Right atrium auricular region (tissue), 2 donors: ENCODE data around the gene MAN1B1. TPM values are rescaled to one million over a fixed set of nuclear protein-coding genes. Genes with fewer than 3 reads are reported as not detected.

Experiments
- DNase-seq: peaks from one replicate; pipeline ENCODE4 v3.0.0-alpha.2; 2019; ENCODE audit warnings: low spot score
- H3K27ac ChIP-seq, 2 donors: fragments of 200-600 bp; sonication (generic); 1 replicate in 1 of 2; 2 replicates in 1 of 2; pipeline ENCODE4 v1.5.1; 2016 to 2019
- H3K27me3 ChIP-seq, 2 donors: fragments of 200-600 bp; sonication (generic); one replicate each; pipeline versions ENCODE4 v1.5.1 to v1.6.0; 2017 to 2019
- H3K36me3 ChIP-seq: fragments of 200-600 bp; sonication (generic); one replicate; pipeline ENCODE4 v1.5.1; 2016
- H3K4me1 ChIP-seq, 2 donors: fragments of 200-600 bp; sonication (generic); one replicate each; pipeline versions ENCODE4 v1.5.1 to v1.6.0; 2017 to 2019
- H3K4me3 ChIP-seq, 2 donors: fragments of 200-600 bp; sonication (generic); 1 replicate in 1 of 2; 2 replicates in 1 of 2; pipeline ENCODE4 v1.5.1; 2017 to 2019; ENCODE audit warnings: mild to moderate bottlenecking in 1 of 2, moderate library complexity in 1 of 2
- H3K9me3 ChIP-seq, 2 donors: fragments of 200-600 bp; sonication (generic); one replicate each; pipeline ENCODE4 v1.5.1; 2019
- CTCF ChIP-seq, 2 donors: fragments of 200-600 bp; sonication (generic); IDR thresholded peaks; one replicate each; pipeline ENCODE4 v1.5.1; 2019; ENCODE audit warnings: antibody characterized with exemption in 2 of 2
- total RNA-seq, 2 donors: library from RNA; depleted of rRNA; stranded (reverse); fragments of >200 nt; gene quantifications; one replicate each; pipeline ENCODE4 v1.1.0, GENCODE V29; 2016

MAN1B1 gene
- total RNA-seq, 2 donors from 2014 or later = 20.9 to 26.8 TPM

GRCh38 chr9:137147793-137148160 lies 61.0 kb downstream of the MAN1B1 start:
- H3K9me3 ChIP-seq = no peaks in the 10 kb centered on the region
- H3K4me1 ChIP-seq = no peaks in the 10 kb centered on the region
- no peak for DNase-seq
- TF ChIP-seq CTCF (IDR thresholded peaks at IDR 0.05) = no peak
- peaks cover 0 to 4% of the 10 kb centered on the region in 2 donors for H3K27me3 ChIP-seq
- no peak overlapping the region for H3K4me3 ChIP-seq
- no peaks in the 10 kb centered on the region for H3K36me3 ChIP-seq
- no peak overlapping the region for H3K27ac ChIP-seq

GRCh38 chr9:137148242-137148641 lies 61.5 kb downstream of the MAN1B1 start:
- H3K27me3 ChIP-seq = peaks cover 0 to 4% of the 10 kb centered on the region in 2 donors
- no peak for DNase-seq

GRCh38 chr9:137148661-137149060 lies 61.9 kb downstream of the MAN1B1 start:
- DNase-seq = no peak
- no peaks in the 10 kb centered on the region for H3K36me3 ChIP-seq
- no peaks in the 10 kb centered on the region for H3K4me1 ChIP-seq
- H3K27me3 ChIP-seq = peaks cover 0 to 4% of the 10 kb centered on the region in 2 donors
- no peak for TF ChIP-seq CTCF (IDR thresholded peaks at IDR 0.05)
- H3K27ac ChIP-seq = no peak overlapping the region
- H3K4me3 ChIP-seq = no peak overlapping the region
- H3K9me3 ChIP-seq = no peaks in the 10 kb centered on the region

More at GRCh38 chr9:137148242-137148641, 61.5 kb downstream of the MAN1B1 start:
- TF ChIP-seq CTCF (IDR thresholded peaks at IDR 0.05) = no peak
- H3K27ac ChIP-seq = no peak overlapping the region
- H3K36me3 ChIP-seq = no peaks in the 10 kb centered on the region
- no peaks in the 10 kb centered on the region for H3K4me1 ChIP-seq
- H3K9me3 ChIP-seq = no peaks in the 10 kb centered on the region
- no peak overlapping the region for H3K4me3 ChIP-seq

GRCh38 chr9:137149363-137149762 lies 62.6 kb downstream of the MAN1B1 start:
- H3K27me3 ChIP-seq = peaks cover 0 to 4% of the 10 kb centered on the region in 2 donors
- no peaks in the 10 kb centered on the region for H3K36me3 ChIP-seq
- no peaks in the 10 kb centered on the region for H3K4me1 ChIP-seq
- DNase-seq = no peak
- H3K27ac ChIP-seq = no peak overlapping the region
- H3K9me3 ChIP-seq = no peaks in the 10 kb centered on the region
- no peak for TF ChIP-seq CTCF (IDR thresholded peaks at IDR 0.05)
- no peak overlapping the region for H3K4me3 ChIP-seq

- DNase-seq = no peak
- Histone ChIP-seq H3K4me3 (no peak overlapping the region), H3K27me3 (peaks cover 0 to 4% of the 10 kb centered on the region in 2 donors), H3K27ac (no peak overlapping the region), H3K36me3 (no peaks in the 10 kb centered on the region), H3K4me1 (no peaks in the 10 kb centered on the region), H3K9me3 (no peaks in the 10 kb centered on the region)
- no peak for TF ChIP-seq CTCF (IDR thresholded peaks at IDR 0.05)
These were observed 63.3 kb downstream of the MAN1B1 start for GRCh38 chr9:137149942-137150616.
